T1000 (cell line): Measurements from ENCODE around the gene RAD50.
"Not testable (repeated sequence)": the region's sequence is repeated elsewhere in the genome, so short reads cannot be mapped to it uniquely, and the experiment has no call there.

Source experiments
- DNase-seq: peaks from one replicate; lab custom pipeline; 2025; ENCODE audit warnings: mixed read lengths; lab: John Stamatoyannopoulos, UW

RAD50 gene

GRCh38 chr5:132629230-132629944, 72.6 kb downstream of the RAD50 start:
- DNase-seq = no peak

GRCh38 chr5:132633587-132633986, 76.8 kb downstream of the RAD50 start:
- not testable (repeated sequence) for DNase-seq

GRCh38 chr5:132635873-132636272, 79.1 kb downstream of the RAD50 start:
- no peak for DNase-seq

DNA sequence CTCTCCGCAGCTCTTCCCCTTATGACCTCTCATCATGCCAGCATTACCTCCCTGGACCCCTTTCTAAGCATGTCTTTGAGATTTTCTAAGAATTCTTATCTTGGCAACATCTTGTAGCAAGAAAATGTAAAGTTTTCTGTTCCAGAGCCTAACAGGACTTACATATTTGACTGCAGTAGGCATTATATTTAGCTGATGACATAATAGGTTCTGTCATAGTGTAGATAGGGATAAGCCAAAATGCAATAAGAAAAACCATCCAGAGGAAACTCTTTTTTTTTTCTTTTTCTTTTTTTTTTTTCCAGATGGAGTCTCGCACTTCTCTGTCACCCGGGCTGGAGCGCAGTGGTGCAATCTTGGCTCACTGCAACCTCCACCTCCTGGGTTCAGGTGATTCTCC, 80.5 kb downstream of the RAD50 start:
- DNase-seq = no peak

GRCh38 chr5:132639706-132640130, 82.9 kb downstream of the RAD50 start:
- DNase-seq = no peak

DNA sequence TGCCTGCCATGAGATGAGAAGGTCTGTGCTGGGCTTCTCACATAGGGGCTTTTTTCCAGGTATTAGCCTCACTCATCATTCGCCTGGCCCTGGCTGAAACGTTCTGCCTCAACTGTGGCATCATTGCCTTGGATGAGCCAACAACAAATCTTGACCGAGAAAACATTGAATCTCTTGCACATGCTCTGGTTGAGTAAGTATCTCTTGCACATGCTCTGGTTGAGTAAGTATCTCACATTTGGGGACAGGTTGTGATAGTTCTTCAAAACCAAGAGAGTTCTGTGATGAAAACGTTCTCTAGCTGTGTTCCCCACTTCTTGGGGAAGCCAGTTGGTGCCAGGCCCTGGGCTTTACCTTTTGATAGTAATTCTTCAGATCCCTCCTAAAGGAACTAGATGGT, 83.8 kb downstream of the RAD50 start:
- DNase-seq = no peak

GRCh38 chr5:132641241-132641723, 84.5 kb downstream of the RAD50 start:
- no peak for DNase-seq

DNA sequence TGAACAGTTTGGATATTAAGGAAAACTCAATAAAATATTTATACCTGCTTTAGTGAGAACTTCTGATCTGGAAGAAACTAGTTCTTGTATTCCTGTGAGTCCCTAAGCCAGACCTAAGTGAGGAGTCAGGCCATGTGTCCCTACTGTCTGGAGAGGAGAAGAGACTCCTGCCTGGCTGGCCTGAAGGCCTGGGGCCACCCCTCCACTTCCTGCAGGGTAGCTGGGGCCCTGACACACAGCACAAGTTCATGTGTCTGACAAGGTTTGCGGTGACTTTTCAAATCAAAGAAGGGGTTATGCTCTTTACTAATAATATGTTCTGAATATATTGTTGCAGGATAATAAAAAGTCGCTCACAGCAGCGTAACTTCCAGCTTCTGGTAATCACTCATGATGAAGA, 85.1 kb downstream of the RAD50 start:
- no peak for DNase-seq

DNA sequence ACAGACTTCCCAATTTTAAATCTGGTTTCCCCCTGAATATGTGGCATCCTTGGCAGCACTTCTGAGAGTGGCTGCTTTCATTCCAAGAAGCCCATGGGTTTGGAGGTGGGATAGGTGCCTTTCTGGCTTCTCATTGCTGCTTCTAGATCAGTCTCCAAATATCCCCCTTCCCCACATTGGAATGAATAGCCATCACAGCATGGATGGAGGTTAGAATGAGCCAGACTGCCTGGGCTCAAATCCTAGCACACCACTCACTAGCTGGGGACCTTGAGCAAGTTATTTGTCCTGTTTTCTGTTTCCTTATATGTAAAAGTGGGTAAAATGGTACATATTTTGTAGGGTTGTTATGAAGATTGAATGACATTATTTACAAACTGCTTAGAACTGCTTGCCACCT, 87.4 kb downstream of the RAD50 start:
- no peak for DNase-seq

GRCh38 chr5:132646583-132647266, 89.9 kb downstream of the RAD50 start:
- no peak for DNase-seq

- no peak for DNase-seq
Measured at GRCh38 chr5:132647473-132647872, 90.7 kb downstream of the RAD50 start.

GRCh38 chr5:132648355-132648754, 91.6 kb downstream of the RAD50 start:
- DNase-seq = no peak

DNA sequence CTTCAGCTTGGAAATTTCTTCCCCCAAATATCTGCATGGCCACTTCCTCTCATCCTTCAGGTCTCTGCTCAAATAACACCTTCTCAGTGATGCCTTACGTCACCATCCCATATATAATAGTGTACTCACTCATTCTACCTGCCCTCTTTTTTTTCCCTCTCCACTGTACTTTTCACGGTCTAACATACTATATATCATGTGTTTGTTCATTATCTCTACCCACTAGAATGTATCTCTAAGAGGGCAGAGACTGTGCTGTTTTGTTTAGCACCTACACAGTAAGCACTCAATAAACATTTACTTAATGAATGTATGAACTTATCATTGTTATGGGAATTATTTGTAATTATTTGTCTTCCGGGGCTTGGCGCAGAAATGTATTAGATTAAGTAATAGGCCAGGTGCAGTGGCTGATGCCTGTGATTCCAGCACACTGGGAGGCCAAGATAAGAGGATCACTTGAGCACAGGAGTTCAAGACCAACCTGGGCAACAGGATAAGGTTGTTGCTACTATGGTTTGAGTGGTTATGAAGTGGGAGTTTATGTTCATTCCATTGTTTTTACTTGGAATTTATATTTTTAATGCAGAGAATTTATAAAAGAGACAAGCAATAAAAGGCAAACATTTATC, 95.2 kb downstream of the RAD50 start:
- DNase-seq = no peak

DNA sequence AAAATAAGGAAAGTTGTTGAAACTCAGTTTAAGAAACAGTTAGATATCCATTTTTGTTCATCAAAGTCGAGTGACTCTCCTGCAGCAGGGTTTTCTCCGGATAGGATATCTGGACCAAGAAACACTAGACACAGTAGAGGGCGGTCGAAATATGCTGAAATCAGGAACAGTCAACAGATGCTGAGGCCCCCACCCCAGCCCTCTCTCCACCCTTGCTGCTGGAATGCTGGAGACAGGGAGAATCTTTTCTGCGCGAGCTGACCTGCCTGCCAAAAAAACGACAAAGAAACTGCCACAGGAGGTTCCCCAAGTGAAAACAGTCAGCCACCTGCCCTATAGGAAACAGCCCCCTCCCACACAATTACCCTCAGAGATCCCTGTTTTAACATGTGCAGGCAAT, 96.9 kb downstream of the RAD50 start:
- DNase-seq = no peak

GRCh38 chr5:132655821-132656773, 99.3 kb downstream of the RAD50 start:
- DNase-seq = no peak

DNA sequence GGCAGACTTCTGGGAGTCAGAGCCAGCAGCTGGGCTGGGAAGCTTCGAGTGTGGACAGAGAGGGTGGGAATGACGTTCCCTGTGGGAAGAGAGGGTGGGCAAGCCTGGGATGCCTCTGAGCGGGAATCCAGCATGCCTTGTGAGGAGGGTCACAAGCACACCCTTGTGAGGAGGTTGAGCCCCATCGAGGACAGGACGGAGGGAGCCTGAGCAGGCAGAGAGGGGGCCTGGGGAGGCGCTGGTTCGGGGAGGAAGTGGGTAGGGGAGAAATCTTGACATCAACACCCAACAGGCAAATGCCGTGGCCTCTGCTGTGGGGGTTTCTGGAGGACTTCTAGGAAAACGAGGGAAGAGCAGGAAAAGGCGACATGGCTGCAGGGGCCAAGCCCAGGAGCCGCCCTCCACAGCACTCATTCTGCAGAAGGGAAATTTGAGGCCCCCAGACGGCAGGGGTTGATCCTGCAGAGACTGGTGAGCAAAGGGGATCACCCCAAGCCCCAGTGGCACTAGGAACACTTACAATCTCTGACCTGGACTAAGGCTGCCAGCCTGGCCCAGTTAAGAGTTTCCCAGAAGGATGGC, 100.1 kb downstream of the RAD50 start:
- DNase-seq = no peak

DNA sequence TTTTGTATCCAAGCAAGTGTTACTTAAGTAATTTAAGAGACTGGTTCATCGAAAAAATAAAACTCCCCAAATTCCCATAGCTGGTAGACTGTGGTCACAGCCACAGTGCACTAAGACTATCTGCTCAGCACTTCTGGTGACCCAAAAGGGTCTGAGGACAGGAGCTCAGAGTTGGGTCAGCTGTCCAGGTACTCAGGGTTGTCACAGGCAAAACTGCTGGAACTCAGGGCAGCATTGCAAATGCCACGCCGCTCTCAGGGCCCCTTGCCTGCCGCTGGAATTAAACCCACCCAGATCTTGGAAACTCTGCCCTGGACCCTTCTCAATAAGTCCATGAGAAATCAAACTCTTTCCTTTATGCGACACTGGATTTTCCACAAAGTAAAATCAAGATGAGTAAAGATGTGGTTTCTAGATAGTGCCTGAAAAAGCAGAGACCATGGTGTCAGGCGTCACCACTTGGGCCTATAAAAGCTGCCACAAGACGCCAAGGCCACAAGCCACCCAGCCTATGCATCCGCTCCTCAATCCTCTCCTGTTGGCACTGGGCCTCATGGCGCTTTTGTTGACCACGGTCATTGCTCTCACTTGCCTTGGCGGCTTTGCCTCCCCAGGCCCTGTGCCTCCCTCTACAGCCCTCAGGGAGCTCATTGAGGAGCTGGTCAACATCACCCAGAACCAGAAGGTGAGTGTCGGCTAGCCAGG, 101.1 kb downstream of the RAD50 start, which contains the start of gene IL13:
TSS of gene IL13 (plus strand) at position 498 of the 705 bp plus-strand sequence. CDS start at position 512, 14 bp downstream.
- no peak for DNase-seq

GRCh38 chr5:132658381-132659302, 101.9 kb downstream of the RAD50 start:
- no peak for DNase-seq
